Activated naive CD8-positive, alpha-beta T cell treated with anti-CD3 and anti-CD28 coated beads, Interleukin-2, amount 50 U/mL, for 16 hours (primary cell): Measurements from ENCODE around the gene HECA.
"Not testable (repeated sequence)": the region's sequence is repeated elsewhere in the genome, so short reads cannot be mapped to it uniquely, and the experiment has no call there.

Experiments used
- DNase-seq: peaks from one replicate; pipeline ENCODE4 v3.0.0-alpha.2; 2020; ENCODE audit warnings: low read depth, low spot score

HECA gene, protein sequence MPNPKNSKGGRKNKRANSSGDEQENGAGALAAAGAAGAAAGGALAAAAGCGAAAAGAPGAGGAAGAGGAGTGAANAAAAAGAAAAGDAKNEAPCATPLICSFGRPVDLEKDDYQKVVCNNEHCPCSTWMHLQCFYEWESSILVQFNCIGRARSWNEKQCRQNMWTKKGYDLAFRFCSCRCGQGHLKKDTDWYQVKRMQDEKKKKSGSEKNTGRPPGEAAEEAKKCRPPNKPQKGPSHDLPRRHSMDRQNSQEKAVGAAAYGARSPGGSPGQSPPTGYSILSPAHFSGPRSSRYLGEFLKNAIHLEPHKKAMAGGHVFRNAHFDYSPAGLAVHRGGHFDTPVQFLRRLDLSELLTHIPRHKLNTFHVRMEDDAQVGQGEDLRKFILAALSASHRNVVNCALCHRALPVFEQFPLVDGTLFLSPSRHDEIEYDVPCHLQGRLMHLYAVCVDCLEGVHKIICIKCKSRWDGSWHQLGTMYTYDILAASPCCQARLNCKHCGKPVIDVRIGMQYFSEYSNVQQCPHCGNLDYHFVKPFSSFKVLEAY

DNA sequence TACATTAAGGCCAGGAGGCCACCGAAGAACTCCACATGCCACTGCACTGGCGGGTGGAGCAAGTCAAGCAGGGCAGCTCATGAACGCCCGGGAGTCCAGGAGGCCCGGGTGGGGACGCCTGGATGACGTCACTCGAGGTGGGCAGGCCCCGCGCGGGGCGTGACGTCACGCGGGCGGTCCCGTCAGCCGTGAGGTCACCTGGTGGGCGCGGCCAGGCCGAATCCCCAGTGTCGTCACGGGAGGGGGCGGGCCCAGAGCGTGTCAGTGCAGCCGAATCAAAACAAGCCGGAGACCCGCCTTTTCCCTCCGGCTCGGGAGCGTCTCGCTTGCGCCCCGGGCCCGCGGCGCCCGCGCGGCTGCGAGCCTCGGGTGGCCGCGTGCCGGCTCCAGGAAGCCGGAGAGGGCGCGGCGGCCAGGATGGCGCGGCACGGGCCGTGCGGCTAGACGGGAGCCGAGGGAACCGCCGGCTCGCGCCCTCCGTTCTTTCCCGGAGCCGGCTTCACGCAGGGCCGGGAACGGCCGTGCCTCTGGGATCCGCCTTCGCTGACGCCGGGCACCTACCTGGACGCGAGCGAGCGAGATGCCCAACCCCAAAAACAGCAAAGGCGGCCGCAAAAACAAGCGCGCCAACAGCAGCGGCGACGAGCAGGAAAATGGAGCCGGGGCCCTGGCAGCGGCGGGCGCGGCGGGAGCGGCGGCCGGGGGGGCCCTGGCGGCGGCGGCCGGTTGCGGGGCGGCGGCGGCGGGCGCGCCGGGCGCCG is at the start of gene HECA:
TSS of gene HECA (plus strand) at position 264 of the 761 bp plus-strand sequence. CDS start at position 581, 317 bp downstream.
- DNase-seq = peak; percentile 100

DNA sequence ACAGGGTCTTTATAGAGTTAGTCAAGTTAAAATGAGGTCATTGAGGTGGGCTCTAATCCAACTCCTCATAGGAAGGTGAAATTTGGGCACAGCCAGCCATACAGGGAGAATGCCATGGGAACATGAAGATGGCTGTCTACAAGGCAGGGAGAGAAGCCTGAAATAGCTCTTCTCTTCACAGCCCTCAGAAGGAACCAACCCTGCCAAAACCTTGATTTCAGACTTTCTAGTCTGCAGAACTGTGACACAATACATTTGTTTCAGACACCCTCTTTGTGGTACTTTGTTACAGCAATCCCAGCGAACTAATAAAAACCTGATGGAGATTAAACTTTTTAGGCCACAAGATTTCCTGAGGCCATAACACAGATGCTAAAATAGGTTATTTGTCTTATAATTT is 43.1 kb upstream of the HECA start:
- no peak for DNase-seq

GRCh38 chr6:139099984-139100383 is 34.9 kb upstream of the HECA start:
- DNase-seq = no peak

- no peak for DNase-seq
These were observed 27.8 kb upstream of the HECA start for GRCh38 chr6:139107051-139107450.

DNA sequence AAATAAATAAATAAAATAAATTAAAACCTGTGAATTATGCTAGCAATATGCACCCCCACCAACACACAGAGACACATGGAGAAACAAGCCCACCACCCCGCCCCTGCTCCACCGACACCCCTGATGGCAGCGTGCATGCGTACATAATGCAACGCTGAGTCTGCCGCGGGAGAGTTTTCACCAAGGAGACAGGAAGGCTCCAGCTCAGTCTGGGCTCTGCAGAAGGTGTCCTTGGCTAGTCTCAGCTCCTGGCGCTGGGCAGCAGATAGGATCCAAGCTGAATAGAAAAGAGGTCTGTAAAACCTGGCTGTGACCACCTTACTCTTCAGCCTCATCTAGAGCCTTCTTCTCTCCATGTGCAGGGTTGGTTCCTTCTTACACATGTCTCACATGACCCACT is 26.5 kb upstream of the HECA start:
- no peak for DNase-seq

GRCh38 chr6:139109558-139109957 is 25.3 kb upstream of the HECA start:
- no peak for DNase-seq

DNA sequence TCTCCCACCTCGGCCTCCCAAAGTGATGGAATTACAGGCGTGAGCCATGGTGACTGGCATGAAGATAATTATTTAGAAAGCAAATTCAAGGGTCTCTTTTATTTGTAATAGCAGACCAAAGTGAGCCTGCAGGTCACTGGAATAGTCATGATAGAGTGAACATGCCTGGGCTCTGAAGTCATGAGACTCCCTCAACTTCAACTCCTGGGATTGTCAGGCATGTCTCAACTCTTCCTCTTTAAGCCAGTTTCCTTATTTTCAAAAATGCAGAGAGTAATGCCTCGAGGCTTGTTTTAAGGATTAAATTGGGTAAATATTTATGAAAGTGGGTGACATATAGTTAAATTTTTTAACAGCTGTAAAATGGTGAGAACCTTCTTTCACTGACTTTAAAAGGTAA is 22.7 kb upstream of the HECA start:
- DNase-seq = no peak

GRCh38 chr6:139112561-139112960 is 22.3 kb upstream of the HECA start:
- no peak for DNase-seq

GRCh38 chr6:139114746-139115145 is 20.1 kb upstream of the HECA start:
- no peak for DNase-seq

DNA sequence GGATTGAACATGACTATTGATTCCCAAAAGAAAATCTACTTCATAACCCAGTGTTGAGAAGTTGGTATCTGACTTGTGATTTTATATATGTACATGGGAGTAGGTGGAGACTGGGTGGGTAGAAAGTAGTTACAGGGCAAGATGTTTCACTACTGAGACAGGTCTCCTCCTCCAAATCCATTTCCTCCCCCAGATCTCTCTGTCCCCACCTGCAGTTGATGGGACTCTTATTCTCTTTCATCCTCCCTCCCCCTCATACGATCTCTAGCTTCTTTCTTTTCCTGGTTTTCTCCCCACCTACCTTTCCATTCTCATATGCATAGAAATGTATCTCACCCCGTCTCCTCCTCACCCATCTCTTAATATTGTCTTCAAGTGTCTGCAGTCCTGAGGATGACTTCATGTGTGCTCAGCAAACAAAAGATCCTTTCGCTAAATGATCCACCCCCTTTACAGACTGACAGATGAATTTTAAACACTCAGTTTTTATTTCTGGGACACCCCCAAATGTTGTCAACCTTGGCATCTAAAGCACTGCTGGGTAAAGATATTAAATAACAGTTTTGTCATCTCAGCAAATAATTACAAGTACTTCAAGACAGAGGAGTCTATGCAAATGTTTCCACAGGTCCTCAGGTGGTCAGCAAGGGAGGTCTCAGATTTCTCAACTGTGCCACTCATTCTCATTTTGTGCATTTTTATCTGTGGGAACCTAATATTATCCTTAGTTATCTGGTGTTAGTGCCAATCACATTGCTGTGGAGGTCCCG is 18.7 kb upstream of the HECA start:
- no peak for DNase-seq

- DNase-seq = no peak
These were observed 17.1 kb upstream of the HECA start for GRCh38 chr6:139117734-139118133.

GRCh38 chr6:139119552-139119951 is 15.3 kb upstream of the HECA start:
- no peak for DNase-seq

GRCh38 chr6:139122823-139123222 is 12.1 kb upstream of the HECA start:
- DNase-seq = not testable (repeated sequence)

GRCh38 chr6:139124887-139125672 is 9.8 kb upstream of the HECA start:
- peak; percentile 48 for DNase-seq

DNA sequence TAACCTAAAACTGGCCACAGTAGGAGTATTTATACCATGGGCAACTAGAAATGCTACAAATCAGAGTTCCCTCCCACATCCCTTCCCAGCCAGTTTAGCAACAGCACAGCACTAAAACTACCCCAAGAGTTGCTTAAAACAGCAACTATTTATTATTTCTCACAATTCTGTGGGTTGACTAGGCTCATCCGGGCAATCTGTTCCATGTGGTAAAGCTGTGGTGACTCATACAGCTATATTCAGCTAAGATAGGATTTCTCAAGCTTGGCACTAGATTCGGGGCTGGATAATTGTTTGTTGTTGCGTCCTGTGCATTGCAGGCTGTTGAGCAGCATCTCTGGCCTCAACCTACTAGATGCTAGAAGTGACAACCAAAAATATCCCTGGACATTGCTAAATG is 8.6 kb upstream of the HECA start:
- no peak for DNase-seq

GRCh38 chr6:139126931-139127330 is 7.9 kb upstream of the HECA start:
- no peak for DNase-seq

DNA sequence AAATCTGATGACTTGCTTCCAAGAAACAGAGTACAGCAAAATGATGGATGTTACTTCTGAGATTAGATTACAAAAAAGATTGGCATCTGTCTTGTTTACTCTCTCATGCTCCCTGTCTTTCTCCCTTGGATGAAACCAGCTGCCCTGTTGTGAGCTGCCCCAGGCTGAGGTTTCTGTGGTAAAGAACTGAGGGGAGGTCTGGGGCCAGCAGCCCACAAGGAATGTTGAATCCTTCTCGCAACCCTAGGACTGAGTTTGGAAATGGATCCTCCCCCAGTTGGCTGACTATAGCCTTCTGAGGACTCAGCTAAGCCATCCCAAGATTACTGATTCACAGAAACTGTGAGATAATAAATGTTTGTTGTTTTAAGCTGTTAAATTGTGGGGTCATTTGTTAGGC is 5.6 kb upstream of the HECA start:
- DNase-seq = no peak

GRCh38 chr6:139131736-139132280 is 3.1 kb upstream of the HECA start:
- no peak for DNase-seq

- no peak for DNase-seq
These were observed 1.4 kb upstream of the HECA start for GRCh38 chr6:139133262-139134063.

DNA sequence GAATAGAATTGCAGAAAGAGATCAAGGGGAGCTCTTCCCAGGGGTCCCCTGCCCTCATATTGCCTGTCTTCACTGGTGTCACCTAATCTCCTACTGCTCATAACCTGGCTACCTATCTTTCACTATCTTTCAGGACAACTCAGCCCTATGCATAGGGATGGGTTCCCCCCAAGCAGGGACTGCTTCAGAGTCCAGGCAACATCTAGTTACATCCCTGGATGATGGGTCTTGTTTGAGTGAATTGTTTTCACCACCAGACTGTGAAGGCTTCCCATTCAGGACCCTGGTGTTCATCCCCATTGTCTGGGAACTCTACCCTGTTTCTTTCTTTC is 850 bp upstream of the HECA start:
- no peak for DNase-seq
